HG02840 (cell line): ENCODE results near the gene IL1R2.

Experiments used
- ATAC-seq: cut with Tn5 transposase; IDR thresholded peaks from one replicate; pipeline ENCODE4 v1.9.1; 2021; ENCODE audit warnings: mild to moderate bottlenecking, moderate library complexity, moderate number of reproducible peaks; ENCODE audit not compliant: unreplicated experiment, low FRiP score

The IL1R2 gene, protein sequence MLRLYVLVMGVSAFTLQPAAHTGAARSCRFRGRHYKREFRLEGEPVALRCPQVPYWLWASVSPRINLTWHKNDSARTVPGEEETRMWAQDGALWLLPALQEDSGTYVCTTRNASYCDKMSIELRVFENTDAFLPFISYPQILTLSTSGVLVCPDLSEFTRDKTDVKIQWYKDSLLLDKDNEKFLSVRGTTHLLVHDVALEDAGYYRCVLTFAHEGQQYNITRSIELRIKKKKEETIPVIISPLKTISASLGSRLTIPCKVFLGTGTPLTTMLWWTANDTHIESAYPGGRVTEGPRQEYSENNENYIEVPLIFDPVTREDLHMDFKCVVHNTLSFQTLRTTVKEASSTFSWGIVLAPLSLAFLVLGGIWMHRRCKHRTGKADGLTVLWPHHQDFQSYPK

DNA sequence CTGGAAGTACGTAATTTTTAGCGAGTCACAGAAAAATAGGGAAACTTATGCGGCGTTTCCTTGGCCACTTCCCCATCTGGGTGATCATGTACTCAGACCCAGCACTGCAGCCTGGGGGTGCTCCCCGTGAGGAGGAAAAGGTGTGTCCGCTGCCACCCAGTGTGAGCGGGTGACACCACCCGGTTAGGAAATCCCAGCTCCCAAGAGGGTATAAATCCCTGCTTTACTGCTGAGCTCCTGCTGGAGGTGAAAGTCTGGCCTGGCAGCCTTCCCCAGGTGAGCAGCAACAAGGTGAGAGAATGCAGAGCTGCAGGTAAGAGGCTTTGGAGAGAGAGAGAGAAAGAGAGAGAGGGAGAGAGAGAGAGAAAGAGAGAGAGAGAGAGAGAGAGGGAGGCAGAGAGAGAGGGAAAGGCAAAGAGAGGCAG lies at the start of gene IL1R2:
Gene IL1R2 (plus strand): TSS at position 240 of the 425 bp plus-strand sequence. CDS start 16,616 bp downstream, outside the sequence.
- no peak for ATAC-seq

DNA sequence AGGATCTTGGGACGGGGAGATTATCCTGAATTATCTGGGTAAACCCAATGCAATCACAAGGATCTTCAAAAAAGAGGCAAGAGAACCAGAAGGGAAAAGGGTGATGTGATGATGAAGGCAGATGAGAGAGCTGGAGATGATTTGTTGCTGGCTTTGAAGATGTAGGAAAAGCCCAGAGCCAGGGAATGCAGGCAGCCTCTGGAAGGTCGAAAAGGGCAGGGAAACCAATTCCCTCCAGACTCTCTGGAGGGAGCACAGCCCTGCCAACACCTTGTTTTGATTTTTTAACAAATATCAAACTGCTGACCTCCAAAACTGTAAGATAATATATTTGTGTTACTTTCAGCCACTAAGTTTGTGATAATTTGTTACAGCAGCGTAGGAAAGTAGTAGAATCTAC lies 48.9 kb upstream of the IL1R2 start:
- no peak for ATAC-seq

- no peak for ATAC-seq
These were observed 45.3 kb upstream of the IL1R2 start for GRCh38 chr2:101946372-101947039.

GRCh38 chr2:101947374-101947773 lies 44.4 kb upstream of the IL1R2 start:
- no peak for ATAC-seq

GRCh38 chr2:101948625-101949155 lies 43.1 kb upstream of the IL1R2 start:
- no peak for ATAC-seq

DNA sequence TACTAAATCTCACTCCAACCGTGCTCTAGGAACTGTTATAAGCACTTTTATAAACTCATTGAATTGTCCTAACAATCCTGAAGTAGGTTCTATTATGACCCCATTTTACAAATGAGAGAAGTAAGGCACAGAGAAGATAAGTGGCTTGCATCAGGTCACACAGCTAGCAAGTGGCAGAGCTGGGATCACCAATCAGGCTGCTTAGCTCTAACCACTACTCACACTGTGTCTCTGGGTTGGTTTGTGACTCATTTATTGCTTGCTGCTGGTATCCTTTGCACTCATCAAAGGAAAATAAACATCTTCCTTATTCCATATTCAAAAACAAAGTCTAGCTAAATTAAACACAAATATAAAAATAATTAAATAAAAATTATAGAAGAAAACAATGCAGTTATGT lies 42.5 kb upstream of the IL1R2 start:
- ATAC-seq: no peak

GRCh38 chr2:101951296-101951695 lies 40.5 kb upstream of the IL1R2 start:
- no peak for ATAC-seq

GRCh38 chr2:101952551-101952950 lies 39.2 kb upstream of the IL1R2 start:
- no peak for ATAC-seq

DNA sequence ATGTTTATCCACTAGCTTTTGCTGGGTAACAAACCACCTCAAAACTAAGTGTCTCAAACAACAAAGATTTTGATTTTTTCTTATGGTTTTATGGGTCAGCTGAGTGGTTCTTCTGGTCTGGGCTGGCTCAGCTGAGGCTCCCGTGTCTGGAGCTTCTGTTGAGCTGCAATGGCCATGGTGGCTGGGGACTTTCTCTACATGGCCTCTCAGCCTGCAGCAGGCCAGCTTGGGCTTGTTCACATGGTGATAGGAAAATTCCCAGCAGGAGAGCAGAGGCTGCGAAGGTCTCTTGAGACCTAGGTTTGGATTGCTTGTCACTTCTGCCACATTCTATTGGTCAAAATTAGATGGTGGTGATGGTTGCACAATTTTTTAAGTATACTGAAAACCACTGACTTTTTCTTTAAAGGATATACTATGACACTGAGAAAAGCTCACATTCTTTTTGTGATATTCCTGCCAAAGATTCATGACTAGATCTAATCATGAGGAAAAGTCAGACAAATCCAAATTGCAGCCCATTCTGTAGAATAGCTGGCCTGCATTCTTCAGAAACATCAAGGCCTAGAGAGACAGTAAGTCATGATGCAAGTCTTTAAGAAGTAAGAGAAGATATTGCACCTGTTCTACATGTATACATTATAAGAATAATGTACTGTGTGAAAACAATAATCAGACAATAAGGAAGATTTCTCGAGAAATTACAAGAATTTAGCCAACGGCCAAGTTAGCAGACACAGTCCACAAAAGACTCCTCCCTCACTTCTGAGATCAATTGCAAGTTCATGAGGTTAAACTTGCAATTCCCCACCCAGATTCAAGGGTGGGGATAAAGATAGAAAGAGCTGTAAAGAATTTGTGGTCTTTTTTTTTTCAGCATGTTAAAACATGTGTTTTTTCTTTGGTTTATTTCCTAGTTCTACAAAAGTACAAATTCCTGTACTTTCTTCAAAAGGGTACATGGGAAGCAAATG lies 35.0 kb upstream of the IL1R2 start:
- no peak for ATAC-seq

DNA sequence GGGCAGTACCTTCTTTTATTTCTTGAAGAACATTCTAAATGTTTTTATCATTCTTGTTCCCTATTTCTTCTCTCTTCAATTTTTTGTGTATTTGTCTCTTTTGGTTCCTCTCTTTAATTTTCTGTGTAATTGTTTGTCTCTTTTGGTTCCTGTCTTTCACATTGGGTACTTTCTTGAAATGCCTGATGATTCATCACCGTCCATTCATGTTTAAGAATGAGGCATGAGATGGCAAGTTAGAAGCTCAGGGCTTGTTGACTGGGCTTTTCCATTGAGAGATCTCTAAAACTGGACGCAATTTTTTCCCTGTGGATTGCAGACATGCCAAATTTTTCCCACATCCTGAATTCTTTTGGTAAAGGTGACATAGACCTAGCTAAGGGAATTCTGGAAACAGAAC lies 33.7 kb upstream of the IL1R2 start:
- ATAC-seq: no peak

- no peak for ATAC-seq
These were observed 30.9 kb upstream of the IL1R2 start for GRCh38 chr2:101960819-101961337.

DNA sequence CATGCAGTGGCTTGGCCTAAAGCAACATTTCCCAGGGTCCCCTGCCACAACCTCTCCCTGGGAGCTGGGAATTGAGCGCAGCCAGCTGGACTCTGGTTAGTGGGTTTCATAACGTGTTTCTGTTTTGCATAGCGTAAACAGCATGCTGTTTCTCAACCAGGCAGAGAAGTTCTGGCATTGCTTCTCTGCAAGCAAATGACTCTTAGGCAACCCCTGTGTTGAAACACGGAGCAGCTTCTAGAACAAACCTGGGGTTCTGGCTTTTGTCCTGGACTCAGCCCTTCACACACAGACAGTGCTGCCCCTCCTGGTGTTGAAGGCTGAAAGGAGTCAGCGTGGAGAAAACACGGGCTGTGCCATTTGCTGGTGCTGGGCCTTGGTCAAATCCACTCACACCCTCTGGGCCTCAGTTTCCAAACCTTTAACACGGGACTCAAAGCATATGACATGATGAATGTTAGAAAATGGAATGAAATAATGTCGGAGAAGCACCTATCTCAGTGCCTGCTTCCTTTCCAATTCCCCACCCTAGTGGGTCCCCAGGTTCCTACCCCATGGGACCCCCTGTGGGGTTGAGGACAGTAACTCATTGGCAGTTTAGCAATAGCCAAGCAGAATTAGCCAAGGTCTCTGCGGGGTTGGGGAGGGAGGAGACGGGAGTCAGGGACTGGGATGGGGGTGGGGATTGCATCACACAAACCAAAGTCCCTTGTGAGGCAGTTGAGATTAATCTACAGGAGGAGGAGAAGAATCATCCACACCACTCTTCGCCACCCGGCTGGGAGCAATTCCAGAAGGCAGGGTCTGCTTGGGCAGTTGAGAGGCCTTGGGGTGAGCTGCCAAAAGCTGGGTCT lies 30.2 kb upstream of the IL1R2 start:
- no peak for ATAC-seq

DNA sequence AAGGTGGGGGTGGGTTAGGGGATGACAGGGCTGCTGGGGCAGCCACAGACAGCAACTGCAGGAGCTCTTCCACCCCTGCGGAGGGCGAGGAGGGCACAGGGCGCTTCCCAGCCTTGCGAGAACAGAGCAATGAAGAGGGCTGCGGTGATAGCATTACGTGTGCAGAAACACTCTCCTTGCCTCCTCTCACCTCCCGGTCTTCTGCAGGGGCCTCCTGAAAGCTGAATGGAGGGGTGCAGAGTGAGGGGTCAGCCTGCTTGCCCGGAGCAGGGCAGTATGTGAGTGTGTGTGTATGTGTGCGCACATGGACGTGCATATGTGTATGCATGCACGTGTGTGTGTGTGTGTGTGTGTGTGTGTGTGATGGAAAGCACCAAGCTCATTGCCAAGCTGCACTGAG lies 29.5 kb upstream of the IL1R2 start:
- ATAC-seq: no peak

DNA sequence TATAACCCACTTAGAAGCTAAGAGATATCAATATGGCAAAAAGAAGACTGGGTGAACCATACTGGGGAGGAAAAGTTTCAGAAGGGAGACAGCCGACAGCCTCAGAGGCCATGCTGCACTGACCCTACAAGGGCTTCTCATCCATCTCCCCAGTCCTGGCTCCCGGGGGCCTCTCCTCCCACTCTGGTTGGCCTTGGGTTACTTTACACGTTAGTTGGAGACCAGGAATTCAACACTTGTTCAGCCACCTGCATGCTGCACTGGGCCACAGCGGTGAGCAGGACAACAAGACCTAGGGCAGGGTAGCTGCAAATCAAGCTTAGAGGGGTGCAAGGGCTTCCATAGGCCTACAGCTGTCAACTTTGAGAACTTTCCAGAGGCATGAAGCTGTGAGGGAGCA lies 28.6 kb upstream of the IL1R2 start:
- ATAC-seq: no peak

- ATAC-seq: no peak
These were observed 23.8 kb upstream of the IL1R2 start for GRCh38 chr2:101967826-101968513.

DNA sequence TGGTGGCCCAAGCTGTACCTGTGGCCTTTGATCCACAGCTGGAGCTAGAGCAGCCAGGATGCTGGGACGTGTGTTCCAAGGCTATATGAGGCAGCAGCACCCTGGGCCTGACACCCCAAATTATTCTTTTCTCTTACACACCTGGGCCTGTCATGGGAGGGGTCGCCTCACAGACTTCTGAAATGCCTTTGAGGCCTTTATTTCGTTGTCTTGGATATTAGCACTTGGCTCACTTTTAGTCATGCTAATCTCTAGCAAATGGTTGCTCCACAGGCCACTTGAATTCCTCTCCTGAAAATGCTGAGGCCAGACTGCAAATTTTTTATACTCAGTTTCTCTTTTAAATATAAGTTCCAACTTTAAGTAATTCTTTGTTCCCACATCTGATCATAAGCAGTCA lies 22.0 kb upstream of the IL1R2 start:
- no peak for ATAC-seq

DNA sequence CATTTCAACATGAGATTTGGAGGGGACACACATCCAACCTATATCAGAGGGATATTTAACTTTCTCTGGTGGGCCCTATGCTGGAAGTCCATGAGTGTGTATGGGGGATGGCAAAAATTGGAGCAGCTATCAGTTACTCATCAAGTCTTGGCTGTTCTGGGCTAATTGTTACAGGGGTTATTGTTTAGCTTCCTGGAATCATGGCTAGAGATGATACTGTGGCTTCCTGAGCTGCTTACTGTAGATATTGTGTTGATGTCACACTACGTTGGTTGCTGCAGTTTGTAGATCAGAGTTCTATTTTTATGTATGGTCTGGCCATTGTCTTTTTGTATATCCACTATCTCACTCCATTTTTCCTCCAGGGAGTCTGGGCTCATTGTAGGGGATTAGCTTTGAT lies 20.9 kb upstream of the IL1R2 start:
- ATAC-seq: no peak

GRCh38 chr2:101971836-101972235 lies 19.9 kb upstream of the IL1R2 start:
- ATAC-seq: no peak
